GM12873 (cell line): ENCODE results near the gene CTSC.

ENCODE experiments used
- TF ChIP-seq, protein P1 (sequence below): IDR thresholded peaks from 2 replicates; pipeline ENCODE4 v1.5.1; 2012; ENCODE audit warnings: low read depth, mild to moderate bottlenecking, moderate library complexity, low read length, control low read depth; ENCODE audit not compliant: insufficient read depth; ENCODE audit errors: missing control alignments

Gene CTSC

DNA sequence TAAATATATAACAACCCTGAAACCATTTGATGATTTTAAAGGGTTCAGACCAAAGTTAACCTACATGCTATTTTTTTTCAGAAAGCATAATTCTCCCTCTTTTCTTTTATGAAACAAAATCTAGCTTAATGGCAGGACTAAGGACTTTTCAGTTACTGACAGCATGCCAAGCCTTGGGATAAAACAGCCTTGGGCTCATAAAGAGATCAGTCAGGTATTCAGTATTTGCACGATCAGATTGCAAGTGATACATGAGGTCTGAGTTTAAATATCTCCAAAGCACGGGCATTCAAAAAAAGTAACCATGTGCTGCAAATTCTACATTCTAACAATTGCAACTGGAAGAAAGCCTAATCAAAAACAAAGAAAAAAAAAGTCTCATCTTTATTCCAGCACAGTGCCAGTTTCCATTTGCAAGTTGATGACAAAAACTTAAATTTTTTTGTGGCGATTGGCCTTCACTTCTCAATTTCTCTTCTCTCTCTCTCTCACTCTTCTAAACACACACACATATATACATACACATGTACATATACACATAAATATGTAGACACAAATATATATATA is 60.1 kb downstream of the CTSC start:
- TF ChIP-seq, protein P1, sequence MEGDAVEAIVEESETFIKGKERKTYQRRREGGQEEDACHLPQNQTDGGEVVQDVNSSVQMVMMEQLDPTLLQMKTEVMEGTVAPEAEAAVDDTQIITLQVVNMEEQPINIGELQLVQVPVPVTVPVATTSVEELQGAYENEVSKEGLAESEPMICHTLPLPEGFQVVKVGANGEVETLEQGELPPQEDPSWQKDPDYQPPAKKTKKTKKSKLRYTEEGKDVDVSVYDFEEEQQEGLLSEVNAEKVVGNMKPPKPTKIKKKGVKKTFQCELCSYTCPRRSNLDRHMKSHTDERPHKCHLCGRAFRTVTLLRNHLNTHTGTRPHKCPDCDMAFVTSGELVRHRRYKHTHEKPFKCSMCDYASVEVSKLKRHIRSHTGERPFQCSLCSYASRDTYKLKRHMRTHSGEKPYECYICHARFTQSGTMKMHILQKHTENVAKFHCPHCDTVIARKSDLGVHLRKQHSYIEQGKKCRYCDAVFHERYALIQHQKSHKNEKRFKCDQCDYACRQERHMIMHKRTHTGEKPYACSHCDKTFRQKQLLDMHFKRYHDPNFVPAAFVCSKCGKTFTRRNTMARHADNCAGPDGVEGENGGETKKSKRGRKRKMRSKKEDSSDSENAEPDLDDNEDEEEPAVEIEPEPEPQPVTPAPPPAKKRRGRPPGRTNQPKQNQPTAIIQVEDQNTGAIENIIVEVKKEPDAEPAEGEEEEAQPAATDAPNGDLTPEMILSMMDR: no peak

DNA sequence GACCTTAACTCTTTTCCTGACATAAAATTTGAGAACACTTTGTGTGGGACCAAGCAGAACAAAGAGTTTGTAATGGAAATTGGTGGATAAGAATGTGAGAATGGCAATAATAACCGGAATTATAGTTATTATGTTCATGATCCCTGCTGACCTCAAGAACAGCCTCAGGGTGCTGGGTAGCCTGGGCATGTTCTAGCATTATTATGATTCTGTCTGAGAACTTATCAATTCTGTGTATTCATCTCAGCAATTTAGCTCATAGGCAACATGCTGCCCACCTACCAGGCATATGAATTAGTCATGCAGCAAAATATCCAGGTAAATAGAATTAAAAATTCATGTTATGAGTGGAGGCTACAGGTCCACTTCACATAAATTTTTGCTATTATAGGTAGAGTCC is 61.9 kb downstream of the CTSC start:
- TF ChIP-seq, protein P1: no peak

- TF ChIP-seq, protein P1: no peak
Measured at GRCh38 chr11:88266919-88267318, 70.6 kb downstream of the CTSC start.

GRCh38 chr11:88266157-88266556 is 71.4 kb downstream of the CTSC start:
- TF ChIP-seq, protein P1: no peak

DNA sequence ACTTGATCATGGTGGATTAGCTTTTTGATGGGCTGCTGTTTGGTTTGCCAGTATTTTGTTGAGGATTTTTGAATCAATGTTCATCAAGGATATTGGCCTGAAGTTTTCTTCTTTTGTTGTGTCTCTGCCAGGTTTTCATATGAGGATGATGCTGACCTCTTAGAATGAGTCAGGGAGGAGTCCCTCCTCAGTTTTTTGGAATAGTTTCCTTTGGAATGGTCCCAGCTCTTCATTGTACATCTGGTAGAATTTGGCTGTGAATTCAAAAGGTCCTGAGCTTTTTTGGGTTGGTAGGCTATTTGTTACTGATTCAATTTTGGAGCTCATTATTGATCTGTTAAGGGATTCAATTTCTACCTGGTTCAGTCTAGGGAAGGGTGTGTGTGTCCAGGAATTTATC is 78.1 kb downstream of the CTSC start:
- TF ChIP-seq, protein P1: no peak

GRCh38 chr11:88252208-88252607 is 85.3 kb downstream of the CTSC start:
- TF ChIP-seq, protein P1: no peak

DNA sequence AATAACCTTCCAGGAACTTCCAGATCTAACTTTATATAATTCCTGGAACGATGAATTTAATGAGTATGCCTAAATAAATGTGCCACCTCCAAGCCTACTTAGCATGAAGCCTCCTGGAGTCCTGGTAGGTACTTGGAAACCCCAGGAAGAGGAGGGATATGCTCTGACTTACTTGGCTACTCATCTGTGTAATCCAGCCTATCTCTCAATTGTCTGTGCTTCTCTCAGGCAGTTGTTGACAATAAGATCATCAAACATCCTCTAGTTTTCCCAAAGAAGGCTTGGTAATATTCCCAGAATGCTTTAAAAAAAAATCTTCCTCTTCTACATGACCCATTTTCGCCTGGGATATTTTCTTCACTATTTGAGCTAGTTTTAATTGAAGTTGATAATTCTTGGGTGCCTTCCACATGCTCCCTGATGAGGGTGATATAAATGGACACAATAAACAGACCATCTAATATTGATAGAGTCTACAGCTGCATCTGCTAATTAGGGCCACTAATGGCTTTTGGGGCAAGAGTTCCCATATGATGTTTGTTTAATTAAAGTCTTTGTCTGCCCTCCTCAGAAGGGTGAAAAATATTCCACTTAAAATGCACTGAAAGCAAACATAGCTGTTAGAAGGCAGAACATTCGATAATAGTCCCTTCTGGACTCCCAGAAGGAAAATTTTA is 86.8 kb downstream of the CTSC start:
- TF ChIP-seq, protein P1: no peak
